Gastroesophageal sphincter (tissue), 3 donors: ENCODE results near the gene PRDM16.

Experiments
- CTCF ChIP-seq, 4 experiments: fragments of 200-600 bp in 2 of 4; fragments of 450-650 bp in 2 of 4; sonication (generic) in 1 of 4; IDR thresholded peaks; one replicate each; pipeline ENCODE4 v1.5.1; 2017 to 2019; ENCODE audit warnings: antibody characterized with exemption in 4 of 4, mild to moderate bottlenecking in 2 of 4, moderate library complexity in 2 of 4
- POLR2A ChIP-seq, 2 donors: fragments of 450-650 bp; IDR thresholded peaks; one replicate each; pipeline ENCODE4 v1.6.1; 2017; ENCODE audit warnings: antibody characterized with exemption in 2 of 2, mild to moderate bottlenecking in 2 of 2, moderate library complexity in 1 of 2
- POLR2AphosphoS5 ChIP-seq: sonication (generic); formaldehyde crosslinking; IDR thresholded peaks from one replicate; pipeline ENCODE4 v1.6.1; 2017; ENCODE audit warnings: antibody characterized with exemption

DNA sequence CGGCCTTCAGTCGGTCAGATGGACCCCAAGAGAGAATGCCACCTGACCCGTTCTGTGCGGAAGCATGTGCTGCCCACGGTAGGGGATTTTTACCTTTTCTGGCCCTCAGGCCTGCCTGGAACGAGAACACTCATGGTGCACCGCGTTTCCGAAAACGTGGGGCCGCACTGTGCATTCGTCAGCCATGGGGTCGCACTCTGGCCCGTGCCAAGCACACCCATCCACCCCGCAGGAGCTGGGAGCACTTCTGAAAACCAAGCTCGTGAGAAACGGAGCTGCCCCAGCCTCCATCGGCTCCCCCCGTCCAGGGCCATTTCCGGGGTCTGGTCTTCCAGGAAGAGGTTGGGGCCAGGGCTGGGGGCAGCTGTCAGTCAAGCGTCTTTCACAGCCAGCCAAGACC, 72.8 kb downstream of the PRDM16 start:
- TF ChIP-seq CTCF (IDR thresholded peaks at IDR 0.05) (no peak), POLR2A (IDR thresholded peaks at IDR 0.05) (no peak), POLR2AphosphoS5 (no peak)
